ENCODE results near the gene C1QTNF6.

Gene C1QTNF6

DNA sequence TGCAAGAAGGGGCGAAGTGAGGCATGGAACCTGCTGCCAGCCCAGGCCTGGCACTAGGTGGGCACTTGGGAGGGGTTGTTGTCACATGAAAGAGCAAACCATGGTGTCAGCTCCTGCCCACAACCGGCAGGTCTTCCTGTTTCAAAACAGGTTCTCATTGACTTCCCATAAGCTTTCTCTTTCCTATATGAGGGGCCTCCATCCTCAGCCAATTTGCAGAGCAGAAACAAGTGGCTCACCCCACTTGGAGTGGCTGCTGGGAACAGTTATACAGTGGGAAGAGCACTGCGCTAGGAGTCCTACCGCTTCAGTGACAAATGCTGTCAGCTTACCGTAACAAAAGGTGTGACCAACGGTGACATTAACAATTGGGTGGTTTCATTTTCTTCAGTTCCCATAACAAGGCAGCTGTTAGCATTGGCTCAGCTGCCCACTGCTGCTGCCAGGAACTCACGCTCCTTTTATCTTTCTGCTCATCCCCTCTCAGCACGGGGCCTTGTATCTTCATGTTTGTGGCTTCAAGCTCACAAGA, 34.5 kb upstream of the C1QTNF6 start:
- TF ChIP-seq, protein P1, sequence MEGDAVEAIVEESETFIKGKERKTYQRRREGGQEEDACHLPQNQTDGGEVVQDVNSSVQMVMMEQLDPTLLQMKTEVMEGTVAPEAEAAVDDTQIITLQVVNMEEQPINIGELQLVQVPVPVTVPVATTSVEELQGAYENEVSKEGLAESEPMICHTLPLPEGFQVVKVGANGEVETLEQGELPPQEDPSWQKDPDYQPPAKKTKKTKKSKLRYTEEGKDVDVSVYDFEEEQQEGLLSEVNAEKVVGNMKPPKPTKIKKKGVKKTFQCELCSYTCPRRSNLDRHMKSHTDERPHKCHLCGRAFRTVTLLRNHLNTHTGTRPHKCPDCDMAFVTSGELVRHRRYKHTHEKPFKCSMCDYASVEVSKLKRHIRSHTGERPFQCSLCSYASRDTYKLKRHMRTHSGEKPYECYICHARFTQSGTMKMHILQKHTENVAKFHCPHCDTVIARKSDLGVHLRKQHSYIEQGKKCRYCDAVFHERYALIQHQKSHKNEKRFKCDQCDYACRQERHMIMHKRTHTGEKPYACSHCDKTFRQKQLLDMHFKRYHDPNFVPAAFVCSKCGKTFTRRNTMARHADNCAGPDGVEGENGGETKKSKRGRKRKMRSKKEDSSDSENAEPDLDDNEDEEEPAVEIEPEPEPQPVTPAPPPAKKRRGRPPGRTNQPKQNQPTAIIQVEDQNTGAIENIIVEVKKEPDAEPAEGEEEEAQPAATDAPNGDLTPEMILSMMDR (IDR thresholded peaks at IDR 0.05; ENCODE audit: borderline replicate concordance, control extremely low read depth, extremely low read depth, insufficient read depth, missing control alignments) = no peak
- in situ Hi-C loops (cut with MboI; ENCODE audit: low sequenced_read_pairs, unreplicated experiment) = no loop called here
- no peak for DNase-seq (ENCODE audit: low spot score)

DNA sequence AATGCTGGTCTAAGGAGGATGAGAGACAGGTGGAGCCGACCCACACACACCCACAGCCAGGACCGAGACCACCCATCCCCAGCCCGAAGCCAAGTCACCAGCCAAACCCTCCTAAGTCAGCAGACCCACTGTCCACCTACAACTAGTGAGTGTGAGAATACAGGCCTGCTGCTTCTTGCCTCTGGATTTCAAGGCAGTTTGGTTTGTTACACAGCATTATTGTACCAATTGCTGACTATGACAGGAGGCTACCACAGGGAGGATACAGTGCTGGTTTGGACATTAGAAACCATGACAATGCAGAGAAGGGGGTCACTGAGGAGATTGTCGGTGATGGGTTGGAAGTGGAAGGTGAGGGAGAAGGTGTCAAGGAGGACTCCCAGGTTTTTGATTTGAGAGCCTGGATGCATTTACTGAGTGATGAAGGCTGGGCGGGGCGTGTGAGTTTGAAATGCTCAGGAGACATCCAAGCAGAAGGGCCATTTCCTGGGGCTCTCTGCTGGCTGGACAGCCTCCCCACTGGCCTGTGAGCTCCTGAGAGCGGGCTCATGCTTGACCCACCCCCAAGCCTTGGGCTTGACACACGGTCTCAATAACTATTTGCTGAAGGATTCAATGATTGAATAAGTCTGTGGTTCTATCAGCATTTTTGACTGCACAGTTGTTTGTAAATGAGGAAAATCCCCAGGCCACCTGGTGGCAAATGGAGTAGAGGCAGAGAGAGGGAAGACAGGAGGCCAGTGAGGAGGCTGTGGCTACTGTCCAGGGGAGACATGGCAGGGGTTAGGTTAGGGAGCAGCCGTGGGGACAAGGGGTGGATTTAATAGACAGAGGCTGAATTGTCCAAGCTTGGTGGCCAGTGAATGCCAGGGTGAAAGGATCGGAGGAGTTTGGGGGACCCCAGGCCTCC, 33.6 kb upstream of the C1QTNF6 start:
- TF ChIP-seq, protein P1 (IDR thresholded peaks at IDR 0.05; ENCODE audit: borderline replicate concordance, control extremely low read depth, extremely low read depth, insufficient read depth, missing control alignments) = no peak
- no peak for DNase-seq (ENCODE audit: low spot score)
- in situ Hi-C loops (cut with MboI; ENCODE audit: low sequenced_read_pairs, unreplicated experiment) = no loop called here

GRCh38 chr22:37220543-37220981, 32.5 kb upstream of the C1QTNF6 start:
- in situ Hi-C loops (cut with MboI; ENCODE audit: low sequenced_read_pairs, unreplicated experiment) = no loop called here
- TF ChIP-seq, protein P1 (IDR thresholded peaks at IDR 0.05; ENCODE audit: borderline replicate concordance, control extremely low read depth, extremely low read depth, insufficient read depth, missing control alignments) = no peak
- no peak for DNase-seq (ENCODE audit: low spot score)

GRCh38 chr22:37219533-37219932, 31.5 kb upstream of the C1QTNF6 start:
- TF ChIP-seq, protein P1 (IDR thresholded peaks at IDR 0.05; ENCODE audit: borderline replicate concordance, control extremely low read depth, extremely low read depth, insufficient read depth, missing control alignments) = no peak
- DNase-seq (ENCODE audit: low spot score) = no peak
- in situ Hi-C loops (cut with MboI; ENCODE audit: low sequenced_read_pairs, unreplicated experiment) = no loop called here

DNA sequence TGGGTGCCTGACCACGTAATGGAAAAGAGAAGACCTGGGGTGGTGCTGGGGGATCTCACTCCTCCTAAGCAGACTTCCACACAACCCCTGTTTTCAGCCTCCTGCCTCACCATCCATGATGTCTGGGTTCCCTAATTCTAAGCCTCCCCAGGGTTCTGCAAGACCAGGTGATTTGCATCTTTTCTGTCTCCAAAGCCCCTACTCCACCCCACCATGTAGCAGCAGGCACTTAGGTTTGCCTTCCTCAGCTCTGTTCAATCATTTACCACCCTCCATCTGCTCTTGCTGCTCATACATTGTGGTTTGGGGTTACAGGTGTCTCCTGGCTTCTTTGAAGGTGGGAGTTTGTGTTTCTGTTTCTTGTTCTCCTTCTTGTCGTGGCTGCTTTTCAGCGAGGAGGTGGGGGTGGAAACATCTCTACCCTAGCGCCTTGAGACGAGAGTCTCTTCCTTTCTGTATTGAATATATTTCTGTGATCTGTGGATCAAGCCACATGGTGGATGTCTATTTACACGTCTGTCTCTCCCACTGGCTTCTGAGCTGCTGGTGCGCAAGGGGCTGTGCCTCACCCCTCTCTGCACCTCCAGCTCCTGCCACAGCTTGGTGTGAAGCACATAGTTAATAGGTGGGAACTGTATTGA, 30.8 kb upstream of the C1QTNF6 start:
- DNase-seq (ENCODE audit: low spot score) = peak; percentile 77
- in situ Hi-C loops (cut with MboI; ENCODE audit: low sequenced_read_pairs, unreplicated experiment) = no loop called here
- TF ChIP-seq, protein P1 (IDR thresholded peaks at IDR 0.05; ENCODE audit: borderline replicate concordance, control extremely low read depth, extremely low read depth, insufficient read depth, missing control alignments) = no peak

GRCh38 chr22:37218399-37218770, 30.3 kb upstream of the C1QTNF6 start:
- no peak for DNase-seq (ENCODE audit: low spot score)
- in situ Hi-C loops (cut with MboI; ENCODE audit: low sequenced_read_pairs, unreplicated experiment) = no loop called here
- TF ChIP-seq, protein P1 (IDR thresholded peaks at IDR 0.05; ENCODE audit: borderline replicate concordance, control extremely low read depth, extremely low read depth, insufficient read depth, missing control alignments) = no peak
